Ishikawa (cell line): ENCODE results near the gene MAS1L.

Experiments
- CEBPB ChIP-seq: IDR thresholded peaks from 2 replicates; pipeline ENCODE4 v1.6.1; 2012
- CREB1 ChIP-seq: IDR thresholded peaks from 2 replicates; pipeline ENCODE4 v1.6.1; 2012; ENCODE audit warnings: low read depth
- EGR1 ChIP-seq: IDR thresholded peaks from 2 replicates; pipeline ENCODE4 v1.6.1; 2012
- EP300 ChIP-seq: IDR thresholded peaks from 2 replicates; pipeline ENCODE4 v1.6.1; 2012; ENCODE audit warnings: borderline replicate concordance
- FOXM1 ChIP-seq: IDR thresholded peaks from 2 replicates; pipeline ENCODE4 v1.6.1; 2012; ENCODE audit warnings: low read depth, borderline replicate concordance
- RAD21 ChIP-seq: IDR thresholded peaks from 2 replicates; pipeline ENCODE4 v1.6.1; 2012; ENCODE audit warnings: low read depth
- TF ChIP-seq, protein P1 (sequence below): IDR thresholded peaks from 2 replicates; pipeline ENCODE4 v1.6.1; 2012
- TF ChIP-seq, protein P2 (sequence below): IDR thresholded peaks from 2 replicates; pipeline ENCODE4 v1.6.1; 2012; ENCODE audit warnings: low read depth, mild to moderate bottlenecking
- TF ChIP-seq, protein P3 (sequence below): IDR thresholded peaks from 2 replicates; pipeline ENCODE4 v1.6.1; 2012

DNA sequence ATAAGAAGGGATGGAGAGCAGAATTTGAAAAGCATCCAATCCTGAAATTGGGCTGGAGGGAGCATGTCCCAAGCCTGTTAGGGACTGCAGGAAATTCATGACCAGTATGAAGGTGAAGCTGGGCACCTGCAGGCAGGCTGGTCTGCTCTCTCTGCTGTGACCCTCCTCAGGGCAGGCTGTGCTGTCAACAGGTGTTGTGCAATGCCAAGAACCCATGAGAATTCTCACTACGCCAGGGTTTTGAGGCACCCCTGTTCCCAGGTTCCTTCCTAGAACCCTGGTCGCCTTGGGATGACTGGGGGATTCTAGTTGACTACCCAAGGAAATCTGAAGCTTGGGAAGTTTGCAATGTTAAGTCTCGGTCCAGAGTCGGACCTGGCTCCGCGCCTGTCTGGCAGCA is 13.3 kb upstream of the MAS1L start:
- TF ChIP-seq RAD21 (no peak), CREB1 (no peak), EP300 (no peak), CEBPB (no peak), FOXM1 (no peak), EGR1 (no peak)
- TF ChIP-seq, protein P1, sequence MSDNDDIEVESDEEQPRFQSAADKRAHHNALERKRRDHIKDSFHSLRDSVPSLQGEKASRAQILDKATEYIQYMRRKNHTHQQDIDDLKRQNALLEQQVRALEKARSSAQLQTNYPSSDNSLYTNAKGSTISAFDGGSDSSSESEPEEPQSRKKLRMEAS, result no peak
- TF ChIP-seq, protein P2, sequence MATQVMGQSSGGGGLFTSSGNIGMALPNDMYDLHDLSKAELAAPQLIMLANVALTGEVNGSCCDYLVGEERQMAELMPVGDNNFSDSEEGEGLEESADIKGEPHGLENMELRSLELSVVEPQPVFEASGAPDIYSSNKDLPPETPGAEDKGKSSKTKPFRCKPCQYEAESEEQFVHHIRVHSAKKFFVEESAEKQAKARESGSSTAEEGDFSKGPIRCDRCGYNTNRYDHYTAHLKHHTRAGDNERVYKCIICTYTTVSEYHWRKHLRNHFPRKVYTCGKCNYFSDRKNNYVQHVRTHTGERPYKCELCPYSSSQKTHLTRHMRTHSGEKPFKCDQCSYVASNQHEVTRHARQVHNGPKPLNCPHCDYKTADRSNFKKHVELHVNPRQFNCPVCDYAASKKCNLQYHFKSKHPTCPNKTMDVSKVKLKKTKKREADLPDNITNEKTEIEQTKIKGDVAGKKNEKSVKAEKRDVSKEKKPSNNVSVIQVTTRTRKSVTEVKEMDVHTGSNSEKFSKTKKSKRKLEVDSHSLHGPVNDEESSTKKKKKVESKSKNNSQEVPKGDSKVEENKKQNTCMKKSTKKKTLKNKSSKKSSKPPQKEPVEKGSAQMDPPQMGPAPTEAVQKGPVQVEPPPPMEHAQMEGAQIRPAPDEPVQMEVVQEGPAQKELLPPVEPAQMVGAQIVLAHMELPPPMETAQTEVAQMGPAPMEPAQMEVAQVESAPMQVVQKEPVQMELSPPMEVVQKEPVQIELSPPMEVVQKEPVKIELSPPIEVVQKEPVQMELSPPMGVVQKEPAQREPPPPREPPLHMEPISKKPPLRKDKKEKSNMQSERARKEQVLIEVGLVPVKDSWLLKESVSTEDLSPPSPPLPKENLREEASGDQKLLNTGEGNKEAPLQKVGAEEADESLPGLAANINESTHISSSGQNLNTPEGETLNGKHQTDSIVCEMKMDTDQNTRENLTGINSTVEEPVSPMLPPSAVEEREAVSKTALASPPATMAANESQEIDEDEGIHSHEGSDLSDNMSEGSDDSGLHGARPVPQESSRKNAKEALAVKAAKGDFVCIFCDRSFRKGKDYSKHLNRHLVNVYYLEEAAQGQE, result no peak
- TF ChIP-seq, protein P3, sequence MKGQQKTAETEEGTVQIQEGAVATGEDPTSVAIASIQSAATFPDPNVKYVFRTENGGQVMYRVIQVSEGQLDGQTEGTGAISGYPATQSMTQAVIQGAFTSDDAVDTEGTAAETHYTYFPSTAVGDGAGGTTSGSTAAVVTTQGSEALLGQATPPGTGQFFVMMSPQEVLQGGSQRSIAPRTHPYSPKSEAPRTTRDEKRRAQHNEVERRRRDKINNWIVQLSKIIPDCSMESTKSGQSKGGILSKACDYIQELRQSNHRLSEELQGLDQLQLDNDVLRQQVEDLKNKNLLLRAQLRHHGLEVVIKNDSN, result no peak
